Smooth muscle cell of the brain vasculature (primary cell): ENCODE results near the gene RPP25.
A peak's percentile ranks its signal among the peaks of the same experiment; 100 is the strongest.

Experiments used
- DNase-seq: peaks from one replicate; pipeline ENCODE4 v3.0.0-alpha.2; 2012; ENCODE audit warnings: low read depth, low spot score

RPP25 gene

GRCh38 chr15:74956648-74957475 is at the start of gene RPP25:
Gene RPP25 (minus strand): TSS chr15:74956772. CDS start chr15:74956583, 189 bp downstream.
- DNase-seq: no peak

GRCh38 chr15:75002398-75002797 is 45.8 kb upstream of the RPP25 start:
- DNase-seq: no peak

GRCh38 chr15:75001310-75001709 is 44.7 kb upstream of the RPP25 start:
- no peak for DNase-seq

GRCh38 chr15:74997543-74997942 is 41.0 kb upstream of the RPP25 start:
- DNase-seq: no peak

- DNase-seq: no peak
Observed at GRCh38 chr15:74997141-74997540, 40.6 kb upstream of the RPP25 start.

GRCh38 chr15:74995779-74996765 is 39.5 kb upstream of the RPP25 start:
- no peak for DNase-seq

GRCh38 chr15:74995182-74995778 is 38.7 kb upstream of the RPP25 start, which contains the start of gene SCAMP5:
Gene SCAMP5 (plus strand): TSS chr15:74995563. CDS start chr15:75011840, 16,277 bp downstream.
- peak; percentile 68 for DNase-seq

- DNase-seq: no peak
Observed at GRCh38 chr15:74994685-74995084, 38.1 kb upstream of the RPP25 start.

- no peak for DNase-seq
Observed at GRCh38 chr15:74994236-74994635, 37.7 kb upstream of the RPP25 start.

- no peak for DNase-seq
Observed at GRCh38 chr15:74992619-74993018, 36.0 kb upstream of the RPP25 start.

GRCh38 chr15:74989527-74989926 is 33.0 kb upstream of the RPP25 start:
- no peak for DNase-seq

- DNase-seq: no peak
Observed at GRCh38 chr15:74988007-74988800, 31.6 kb upstream of the RPP25 start.

- DNase-seq: no peak
Observed at GRCh38 chr15:74983725-74984231, 27.2 kb upstream of the RPP25 start.

GRCh38 chr15:74982183-74982582 is 25.6 kb upstream of the RPP25 start:
- no peak for DNase-seq

GRCh38 chr15:74978503-74978902 is 21.9 kb upstream of the RPP25 start:
- DNase-seq: no peak

- DNase-seq: no peak
Observed at GRCh38 chr15:74978077-74978476, 21.5 kb upstream of the RPP25 start.

GRCh38 chr15:74977599-74977998 is 21.0 kb upstream of the RPP25 start:
- DNase-seq: no peak

GRCh38 chr15:74976159-74976558 is 19.6 kb upstream of the RPP25 start:
- no peak for DNase-seq

- DNase-seq: no peak
Observed at GRCh38 chr15:74967670-74968069, 11.1 kb upstream of the RPP25 start.

GRCh38 chr15:74964794-74965193 is 8.2 kb upstream of the RPP25 start:
- DNase-seq: no peak

- no peak for DNase-seq
Observed at GRCh38 chr15:74963213-74963612, 6.6 kb upstream of the RPP25 start.
